GM23338 (cell line): ENCODE results near the gene TMEM242. TPM values are rescaled to one million over a fixed set of nuclear protein-coding genes. Genes with fewer than 3 reads are reported as not detected.

Experiments
- ATAC-seq: fragments of 200-7000 bp; cut with Tn5 transposase; 3 replicates; pipeline ENCODE4 v1.9.1; 2020
- DNase-seq: peaks from one replicate; pipeline ENCODE4 v3.0.0-alpha.2; 2015; ENCODE audit warnings: low spot score
- H2AFZ ChIP-seq: fragments of 200-600 bp; sonication (generic); 2 replicates; pipeline ENCODE4 v1.8.0; 2016; ENCODE audit warnings: antibody characterized with exemption, mild to moderate bottlenecking, moderate library complexity
- H3F3A ChIP-seq: fragments of 200-600 bp; sonication (generic); replicated peaks from 2 replicates; pipeline ENCODE4 v1.8.0; 2017; ENCODE audit warnings: antibody characterized with exemption, mixed run types, low read depth
- H3K27ac ChIP-seq: fragments of 200-600 bp; sonication (generic); 2 replicates; pipeline ENCODE4 v1.6.1; 2016; ENCODE audit warnings: low read depth
- H3K27me3 ChIP-seq: fragments of 200-600 bp; sonication (generic); 2 replicates; pipeline ENCODE4 v1.8.0; 2016; ENCODE audit warnings: mild to moderate bottlenecking, mixed run types, moderate library complexity; ENCODE audit not compliant: insufficient read depth
- H3K36me3 ChIP-seq: fragments of 200-600 bp; sonication (generic); 2 replicates; pipeline ENCODE4 v1.8.0; 2016; ENCODE audit warnings: mild to moderate bottlenecking; ENCODE audit not compliant: insufficient read depth
- H3K4me1 ChIP-seq: fragments of 200-600 bp; sonication (generic); 2 replicates; pipeline ENCODE4 v1.8.0; 2016; ENCODE audit warnings: mild to moderate bottlenecking, moderate library complexity; ENCODE audit not compliant: insufficient read depth
- H3K4me2 ChIP-seq: fragments of 200-600 bp; sonication (generic); 2 replicates; pipeline ENCODE4 v1.7.1; 2017; ENCODE audit warnings: mixed run types
- H3K4me3 ChIP-seq: fragments of 200-600 bp; sonication (generic); 2 replicates; pipeline ENCODE4 v1.6.1; 2016; ENCODE audit warnings: mixed run types
- H3K79me2 ChIP-seq: fragments of 200-600 bp; sonication (generic); replicated peaks from 2 replicates; pipeline ENCODE4 v1.8.0; 2017; ENCODE audit warnings: mild to moderate bottlenecking; ENCODE audit not compliant: insufficient read depth
- H3K9me2 ChIP-seq: fragments of 200-600 bp; sonication (generic); 2 replicates; pipeline ENCODE4 v1.8.0; 2017; ENCODE audit not compliant: insufficient read depth
- H4K20me1 ChIP-seq: fragments of 200-600 bp; sonication (generic); replicated peaks from 2 replicates; pipeline ENCODE4 v1.8.0; 2017; ENCODE audit warnings: mild to moderate bottlenecking; ENCODE audit not compliant: insufficient read depth
- H3K27ac Mint-ChIP-seq: 2 replicates; pipeline ENCODE4 v1.8.0; 2020; ENCODE audit warnings: inconsistent platforms, mild to moderate bottlenecking, moderate library complexity, mixed read lengths
- H3K27me3 Mint-ChIP-seq: 3 replicates; pipeline ENCODE4 v1.8.0; 2022; ENCODE audit warnings: low read depth, mild to moderate bottlenecking, moderate library complexity, mixed read lengths, inconsistent platforms; ENCODE audit not compliant: insufficient read depth, poor library complexity
- H3K36me3 Mint-ChIP-seq: 3 replicates; pipeline ENCODE4 v1.8.0; 2021; ENCODE audit warnings: low read depth, mild to moderate bottlenecking, inconsistent platforms, moderate library complexity, mixed read lengths
- H3K4me1 Mint-ChIP-seq: 3 replicates; pipeline ENCODE4 v1.8.0; 2020; ENCODE audit warnings: mild to moderate bottlenecking, inconsistent platforms, mixed read lengths
- H3K4me3 Mint-ChIP-seq: 3 replicates; pipeline ENCODE4 v1.8.0; 2021; ENCODE audit warnings: moderate library complexity, mild to moderate bottlenecking, inconsistent platforms, mixed read lengths
- H3K9me3 Mint-ChIP-seq: 3 replicates; pipeline ENCODE4 v1.8.0; 2020; ENCODE audit warnings: moderate library complexity, mild to moderate bottlenecking, inconsistent platforms, mixed read lengths
- CREB1 ChIP-seq: fragments of 250-450 bp; sonication (Bioruptor Pico); IDR thresholded peaks from 2 replicates; pipeline ENCODE4 v1.5.0; 2020; ENCODE audit warnings: low read depth, mild to moderate bottlenecking, moderate library complexity
- ETS1 ChIP-seq: IDR thresholded peaks from 2 replicates; pipeline ENCODE4 v1.6.1; 2016; ENCODE audit warnings: antibody characterized with exemption
- EZH2 ChIP-seq: fragments of 200-600 bp; sonication (generic); IDR thresholded peaks from one replicate; pipeline ENCODE4 v1.8.0; 2017; ENCODE audit warnings: antibody characterized with exemption, mild to moderate bottlenecking, low read depth; ENCODE audit not compliant: unreplicated experiment
- POLR2AphosphoS5 ChIP-seq: IDR thresholded peaks from 2 replicates; pipeline ENCODE4 v1.6.1; 2016; ENCODE audit warnings: antibody characterized with exemption, low read depth
- STAT1 ChIP-seq: IDR thresholded peaks from one replicate; pipeline ENCODE4 v1.6.1; 2016; ENCODE audit warnings: antibody characterized with exemption; ENCODE audit not compliant: unreplicated experiment
- ZNF114 ChIP-seq: fragments of 250-450 bp; sonication (Bioruptor Pico); IDR thresholded peaks from 2 replicates; pipeline ENCODE4 v1.5.0; 2020; ENCODE audit warnings: mild to moderate bottlenecking, moderate library complexity
- ZNF462 ChIP-seq: fragments of 250-450 bp; sonication (Bioruptor Pico); IDR thresholded peaks from 2 replicates; pipeline ENCODE4 v1.5.0; 2020; ENCODE audit warnings: mild to moderate bottlenecking, moderate library complexity
- polyA plus RNA-seq: library from polyadenylated mRNA; unstranded; fragments of >200 nt; fragmentation: Nextera tagmentation; extraction: Ambion mirVana; gene quantifications from 2 replicates; pipeline ENCODE4 v1.2.1, GENCODE V29; 2016
- total RNA-seq: library from RNA; depleted of rRNA; stranded (reverse); fragments of >200 nt; shearing (Covaris generic); gene quantifications from 2 replicates; pipeline ENCODE4 v1.2.3, GENCODE V29; 2014

TMEM242 gene
- total and polyA plus RNA-seq, 2 experiments from 2014 or later = 3.7 to 9.7 TPM

DNA sequence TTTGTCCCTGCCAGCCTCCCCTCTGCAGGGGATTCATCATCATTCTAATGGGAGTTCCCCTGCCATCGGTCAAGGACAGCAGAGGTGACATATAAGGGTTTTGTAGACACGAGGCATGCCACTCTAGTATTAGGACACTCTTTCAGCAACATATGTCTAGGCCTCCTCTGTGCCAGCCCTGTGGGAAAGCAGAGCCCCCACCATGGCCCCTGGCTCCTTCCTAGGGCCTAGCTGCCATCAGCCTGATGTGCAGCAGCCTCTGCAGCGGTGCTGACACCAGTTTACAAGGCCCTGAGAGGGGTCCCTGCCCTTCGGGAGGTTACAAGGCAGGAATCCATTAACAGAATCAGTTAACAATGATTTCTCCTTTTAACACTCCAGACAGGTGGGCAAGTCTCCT is 32.5 kb downstream of the TMEM242 start:
- H3K9me3 Mint-ChIP-seq = no peaks in the 10 kb centered on the region
- H3F3A ChIP-seq = no peaks in the 10 kb centered on the region; the same call in 1 of the 2 replicates
- H4K20me1 ChIP-seq = 0 out of 2 replicates have a peak, but pooled peaks cover 2% of the 10 kb centered on the region
- no peak overlapping the region for H3K27ac ChIP-seq
- H3K4me2 ChIP-seq = no peak overlapping the region
- H3K27me3 ChIP-seq = no peaks in the 10 kb centered on the region
- no peaks in the 10 kb centered on the region for H3K36me3 ChIP-seq
- H3K27ac Mint-ChIP-seq = no peak overlapping the region; the same call in 1 of the 2 replicates
- no peaks in the 10 kb centered on the region for H3K9me2 ChIP-seq
- H3K4me3 ChIP-seq = no peak overlapping the region
- no peaks in the 10 kb centered on the region; the same call in 1 of the 2 replicates for H3K79me2 ChIP-seq
- H2AFZ ChIP-seq = no peak overlapping the region
- peaks cover 9% of the 10 kb centered on the region for H3K27me3 Mint-ChIP-seq
- H3K36me3 Mint-ChIP-seq = no peaks in the 10 kb centered on the region
- peaks cover 36% of the 10 kb centered on the region for H3K4me1 Mint-ChIP-seq
- DNase-seq (no peak), ATAC-seq (no peak)
- H3K4me1 ChIP-seq = peaks cover 24% of the 10 kb centered on the region
- H3K4me3 Mint-ChIP-seq = no peak overlapping the region
- TF ChIP-seq EZH2 (no peak), CREB1 (CRISPR knock-in tag) (no peak), ZNF114 (CRISPR knock-in tag) (no peak), ZNF462 (no peak), ETS1 (no peak), POLR2AphosphoS5 (no peak), STAT1 (no peak)
